Lower lobe of right lung (tissue), 2 donors: Measurements from ENCODE around the gene PLXNA2. TPM values are rescaled to one million over a fixed set of nuclear protein-coding genes. Genes with fewer than 3 reads are reported as not detected.

Experiments
- ATAC-seq, 2 donors: fragments of 200-7000 bp; cut with Tn5 transposase; one replicate each; pipeline ENCODE4 v1.9.1; 2020 to 2022; ENCODE audit warnings: mild to moderate bottlenecking in 2 of 2, moderate library complexity in 2 of 2
- DNase-seq: peaks from one replicate; pipeline ENCODE4 v3.0.0-alpha.2; 2020
- H3K27ac ChIP-seq: fragments of 200-600 bp; one replicate; pipeline ENCODE4 v1.8.0; 2022
- H3K27me3 ChIP-seq: fragments of 200-600 bp; one replicate; pipeline ENCODE4 v1.8.0; 2022; ENCODE audit warnings: low read depth
- H3K36me3 ChIP-seq: fragments of 200-600 bp; one replicate; pipeline ENCODE4 v1.8.0; 2022; ENCODE audit warnings: mild to moderate bottlenecking
- H3K4me1 ChIP-seq: fragments of 200-600 bp; one replicate; pipeline ENCODE4 v1.8.0; 2022
- H3K4me3 ChIP-seq: fragments of 200-600 bp; one replicate; pipeline ENCODE4 v1.8.0; 2022; ENCODE audit warnings: mild to moderate bottlenecking
- H3K9me3 ChIP-seq: fragments of 200-600 bp; one replicate; pipeline ENCODE4 v1.8.0; 2022
- intact Hi-C: fragments of 100-400 bp; cut with DNase I; formaldehyde crosslinking; loops from one replicate; pipeline ENCODE4 v1.11.0; 2022
- total RNA-seq: library from RNA; stranded (reverse); fragmentation: NEBNext Ultra II Directional; extraction: Animal tissue kit (Norgen Biotek cat#: 25700); gene quantifications from one replicate; pipeline ENCODE4 v1.2.1, GENCODE V29; 2021
- TF ChIP-seq, protein P1 (sequence below): fragments of 200-600 bp; IDR thresholded peaks from one replicate; pipeline ENCODE4 v1.8.0; 2022; ENCODE audit warnings: antibody characterized with exemption, mild to moderate bottlenecking
- donor health status: DM: no; HTN: yes; CAD: no; lungs with severe emphysema.

The PLXNA2 gene
- total RNA-seq, 1 donor from 2014 or later = 83.9 TPM

DNA sequence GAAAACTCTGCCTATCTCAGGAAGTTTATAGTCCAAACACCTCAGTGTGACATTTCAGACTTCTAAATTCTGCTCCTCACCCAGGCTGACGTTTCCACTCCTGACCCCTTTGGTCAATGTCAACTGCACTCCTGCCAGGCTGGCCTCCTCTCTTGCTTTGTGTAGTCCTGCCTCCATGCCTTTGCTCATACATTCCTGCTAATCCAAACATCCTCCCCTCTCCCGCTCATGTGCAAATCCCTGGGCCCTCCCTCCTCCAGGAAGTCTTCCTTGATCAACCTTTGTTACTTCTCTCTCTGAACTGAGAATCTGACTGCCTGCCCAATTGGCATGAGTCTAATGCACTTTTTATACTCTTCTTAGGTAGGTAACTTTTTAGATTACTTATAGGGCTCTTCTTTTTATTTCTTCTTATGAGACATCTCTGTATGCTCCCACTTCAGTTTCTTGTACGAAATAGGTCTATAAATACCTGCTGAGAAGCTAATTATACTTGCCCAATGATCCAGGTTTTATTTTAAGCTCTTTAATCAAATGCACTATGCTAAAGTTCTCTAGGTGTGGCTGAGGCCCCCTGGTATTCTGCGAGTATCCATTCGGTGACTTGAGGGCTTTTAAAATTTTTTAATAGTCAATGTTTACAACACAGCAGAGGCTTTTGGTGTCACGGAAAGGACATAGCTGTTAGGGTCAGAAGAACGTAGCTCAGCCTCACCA lies 128.1 kb downstream of the PLXNA2 start:
- no peak overlapping the region for H3K27ac ChIP-seq
- no peaks in the 10 kb centered on the region for H3K9me3 ChIP-seq
- DNase-seq (no peak), ATAC-seq (no peak)
- H3K36me3 ChIP-seq = peaks cover 9% of the 10 kb centered on the region
- intact Hi-C loops = no loop called here
- H3K27me3 ChIP-seq = no peaks in the 10 kb centered on the region
- TF ChIP-seq, protein P1, sequence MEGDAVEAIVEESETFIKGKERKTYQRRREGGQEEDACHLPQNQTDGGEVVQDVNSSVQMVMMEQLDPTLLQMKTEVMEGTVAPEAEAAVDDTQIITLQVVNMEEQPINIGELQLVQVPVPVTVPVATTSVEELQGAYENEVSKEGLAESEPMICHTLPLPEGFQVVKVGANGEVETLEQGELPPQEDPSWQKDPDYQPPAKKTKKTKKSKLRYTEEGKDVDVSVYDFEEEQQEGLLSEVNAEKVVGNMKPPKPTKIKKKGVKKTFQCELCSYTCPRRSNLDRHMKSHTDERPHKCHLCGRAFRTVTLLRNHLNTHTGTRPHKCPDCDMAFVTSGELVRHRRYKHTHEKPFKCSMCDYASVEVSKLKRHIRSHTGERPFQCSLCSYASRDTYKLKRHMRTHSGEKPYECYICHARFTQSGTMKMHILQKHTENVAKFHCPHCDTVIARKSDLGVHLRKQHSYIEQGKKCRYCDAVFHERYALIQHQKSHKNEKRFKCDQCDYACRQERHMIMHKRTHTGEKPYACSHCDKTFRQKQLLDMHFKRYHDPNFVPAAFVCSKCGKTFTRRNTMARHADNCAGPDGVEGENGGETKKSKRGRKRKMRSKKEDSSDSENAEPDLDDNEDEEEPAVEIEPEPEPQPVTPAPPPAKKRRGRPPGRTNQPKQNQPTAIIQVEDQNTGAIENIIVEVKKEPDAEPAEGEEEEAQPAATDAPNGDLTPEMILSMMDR = no peak
- no peak overlapping the region for H3K4me3 ChIP-seq
- peaks cover 19% of the 10 kb centered on the region for H3K4me1 ChIP-seq

DNA sequence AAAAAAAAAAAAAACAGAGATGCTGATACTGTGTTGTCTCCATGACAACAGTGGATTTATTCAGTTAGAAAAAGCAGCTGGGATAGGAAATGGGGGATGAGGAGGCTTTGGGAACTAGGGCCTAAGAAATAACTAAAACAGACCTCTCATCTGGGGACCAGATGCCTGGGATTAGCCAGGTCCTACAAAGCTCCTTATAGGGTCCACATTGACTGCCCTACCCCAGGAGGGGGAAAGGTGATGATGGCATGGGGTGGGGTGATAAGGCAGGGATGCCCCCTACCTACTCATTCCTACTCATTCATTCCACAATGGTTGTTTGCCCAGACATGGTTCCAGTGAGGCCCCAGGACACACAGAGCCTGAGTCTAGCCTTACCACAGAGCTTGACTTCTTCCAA lies 131.2 kb downstream of the PLXNA2 start:
- intact Hi-C loops = no loop called here
- Histone ChIP-seq H3K27ac (no peak overlapping the region), H3K4me1 (peaks cover 21% of the 10 kb centered on the region), H3K36me3 (peaks cover 9% of the 10 kb centered on the region), H3K9me3 (no peaks in the 10 kb centered on the region), H3K4me3 (no peak overlapping the region), H3K27me3 (no peaks in the 10 kb centered on the region)
- no peak for DNase-seq
- TF ChIP-seq, protein P1 = no peak
- ATAC-seq = no peak

DNA sequence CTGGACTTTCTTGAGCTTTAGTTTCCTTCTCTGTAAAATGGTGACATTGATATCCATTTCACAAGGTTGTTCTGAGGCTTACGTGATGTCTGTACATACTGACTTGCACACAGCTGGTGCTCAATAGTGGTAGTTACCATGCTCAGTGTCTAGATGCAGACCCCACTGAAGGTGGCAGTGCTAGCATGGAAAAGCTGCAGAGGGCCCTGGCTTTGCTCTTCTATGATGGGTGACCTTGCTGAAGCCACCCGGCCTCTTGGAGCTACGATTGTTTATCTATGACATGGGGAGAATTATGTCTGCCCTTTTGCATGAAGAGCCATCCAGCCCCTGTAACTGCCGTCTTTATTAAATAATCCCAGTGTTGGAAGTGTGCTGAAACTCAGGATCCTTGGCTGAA lies 131.8 kb downstream of the PLXNA2 start:
- peaks cover 9% of the 10 kb centered on the region for H3K36me3 ChIP-seq
- no peaks in the 10 kb centered on the region for H3K27me3 ChIP-seq
- H3K9me3 ChIP-seq = no peaks in the 10 kb centered on the region
- intact Hi-C loops = no loop called here
- TF ChIP-seq, protein P1 = no peak
- H3K4me1 ChIP-seq = peaks cover 22% of the 10 kb centered on the region
- no peak overlapping the region for H3K27ac ChIP-seq
- no peak overlapping the region for H3K4me3 ChIP-seq
- ATAC-seq (no peak), DNase-seq (no peak)

DNA sequence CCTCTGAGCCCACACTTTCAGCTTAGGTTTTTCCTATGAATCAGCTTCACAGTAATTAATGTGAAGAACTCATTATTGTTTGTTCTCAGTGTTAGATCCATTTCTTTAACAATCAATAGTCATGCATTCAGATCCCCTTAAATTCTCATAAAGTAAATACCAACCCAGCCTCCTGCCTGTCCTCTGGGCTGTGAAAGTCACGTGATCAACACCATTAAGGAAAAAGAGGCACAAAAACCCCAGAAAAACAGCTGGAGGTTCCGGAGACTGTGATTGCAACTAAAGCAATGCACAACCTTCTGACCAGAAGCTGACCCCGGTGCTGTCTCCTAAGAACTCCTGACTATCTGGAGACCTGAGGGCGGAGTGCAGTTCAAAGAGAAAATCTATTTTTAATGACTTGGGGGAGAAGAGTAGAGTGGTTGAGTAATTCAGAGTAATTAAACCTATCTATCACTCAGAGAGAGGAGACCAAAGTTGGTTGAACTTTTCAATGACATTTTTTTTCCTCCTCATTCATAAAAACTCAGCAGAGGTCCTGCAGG lies 132.5 kb downstream of the PLXNA2 start:
- DNase-seq (no peak), ATAC-seq (no peak)
- H3K36me3 ChIP-seq = peaks cover 5% of the 10 kb centered on the region
- no peaks in the 10 kb centered on the region for H3K27me3 ChIP-seq
- H3K27ac ChIP-seq = no peak overlapping the region
- intact Hi-C loops = no loop called here
- no peak overlapping the region for H3K4me3 ChIP-seq
- H3K9me3 ChIP-seq = no peaks in the 10 kb centered on the region
- TF ChIP-seq, protein P1 = no peak
- H3K4me1 ChIP-seq = peaks cover 21% of the 10 kb centered on the region

DNA sequence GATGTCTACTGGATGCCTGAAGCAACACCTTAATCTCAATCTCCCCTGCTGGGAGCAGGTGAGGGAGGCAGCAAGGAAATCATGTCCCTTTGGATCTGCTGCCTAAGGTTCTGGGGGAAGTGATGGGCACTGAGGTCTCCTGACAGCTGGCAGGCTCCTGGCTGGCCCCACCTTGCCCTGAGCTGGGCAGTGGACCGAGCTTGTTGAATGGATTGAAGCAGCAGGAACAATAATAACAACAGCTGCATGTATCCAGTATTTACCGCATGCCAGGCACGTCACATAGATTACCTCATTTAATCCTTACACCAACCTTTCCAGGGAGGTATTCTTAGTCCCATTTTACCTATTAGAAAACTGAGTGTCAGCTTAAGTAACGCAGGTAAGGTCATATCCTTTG lies 133.9 kb downstream of the PLXNA2 start:
- Histone ChIP-seq H3K27ac (no peak overlapping the region), H3K4me3 (no peak overlapping the region), H3K9me3 (no peaks in the 10 kb centered on the region), H3K4me1 (peaks cover 11% of the 10 kb centered on the region), H3K27me3 (no peaks in the 10 kb centered on the region), H3K36me3 (peaks cover 10% of the 10 kb centered on the region)
- intact Hi-C loops = no loop called here
- no peak for DNase-seq
- TF ChIP-seq, protein P1 = no peak
- no peak for ATAC-seq
